Large intestine (tissue), 3 donors: ENCODE data around the gene AGAP1. TPM values are rescaled to one million over a fixed set of nuclear protein-coding genes. Genes with fewer than 3 reads are reported as not detected.

ENCODE experiments used
- DNase-seq, 2 donors: peaks; one replicate each; pipeline versions ENCODE4 v3.0.0 to v3.0.0-alpha.2; 2013
- H3K27ac ChIP-seq: one replicate; pipeline ENCODE4 v1.5.1; 2013; ENCODE audit warnings: low read length
- H3K27me3 ChIP-seq: 2 replicates; pipeline ENCODE4 v1.6.1; 2013; ENCODE audit warnings: low read length; ENCODE audit not compliant: control insufficient read depth, insufficient read depth
- H3K36me3 ChIP-seq: 2 replicates; pipeline ENCODE4 v1.6.1; 2013; ENCODE audit warnings: low read length; ENCODE audit not compliant: control insufficient read depth, insufficient read depth
- H3K4me1 ChIP-seq: one replicate; pipeline ENCODE4 v1.6.1; 2013; ENCODE audit warnings: low read length; ENCODE audit not compliant: control insufficient read depth, insufficient read depth
- H3K4me3 ChIP-seq: one replicate; pipeline ENCODE4 v1.5.1; 2013; ENCODE audit warnings: low read length
- H3K9me3 ChIP-seq: one replicate; pipeline ENCODE4 v1.6.1; 2013; ENCODE audit warnings: mild to moderate bottlenecking, low read depth, low read length, moderate library complexity; ENCODE audit not compliant: control insufficient read depth
- WGBS: methylation state at CpG from one replicate; pipeline ENCODE4 v1.1.5; 2013; ENCODE audit warnings: low lambda C conversion rate; ENCODE audit not compliant: insufficient coverage; 5-methylcytosine and 5-hydroxymethylcytosine counted together
- polyA plus RNA-seq: library from polyadenylated mRNA; unstranded; fragments of 120-200 nt; gene quantifications from one replicate; pipeline ENCODE4 v1.2.1, GENCODE V29; 2013

The AGAP1 gene
- polyA plus RNA-seq, 1 donor = 18.0 TPM

DNA sequence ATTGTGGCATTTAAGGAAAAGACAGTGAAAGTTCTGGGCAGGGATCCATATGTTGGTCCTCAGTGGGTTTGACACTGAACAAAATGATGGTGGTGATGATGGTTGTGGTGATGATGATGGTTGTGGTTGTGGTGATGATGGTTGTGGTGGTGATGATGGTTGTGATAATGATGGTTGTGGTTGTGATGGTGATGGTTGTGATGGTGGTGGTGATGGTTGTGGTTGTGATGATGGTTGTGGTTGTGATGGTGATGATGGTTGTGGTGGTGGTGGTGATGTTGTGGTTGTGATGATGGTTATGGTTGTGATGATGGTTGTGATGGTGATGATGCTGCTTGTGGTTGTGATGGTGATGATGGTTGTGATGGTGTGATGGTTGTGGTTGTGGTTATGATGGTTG is 308.7 kb downstream of the AGAP1 start:
- Histone ChIP-seq H3K9me3 (no peaks in the 10 kb centered on the region), H3K36me3 (peaks cover 57% of the 10 kb centered on the region), H3K4me3 (no peak overlapping the region), H3K27ac (no peak overlapping the region), H3K4me1 (no peaks in the 10 kb centered on the region), H3K27me3 (no peaks in the 10 kb centered on the region)
- no peak for DNase-seq

DNA sequence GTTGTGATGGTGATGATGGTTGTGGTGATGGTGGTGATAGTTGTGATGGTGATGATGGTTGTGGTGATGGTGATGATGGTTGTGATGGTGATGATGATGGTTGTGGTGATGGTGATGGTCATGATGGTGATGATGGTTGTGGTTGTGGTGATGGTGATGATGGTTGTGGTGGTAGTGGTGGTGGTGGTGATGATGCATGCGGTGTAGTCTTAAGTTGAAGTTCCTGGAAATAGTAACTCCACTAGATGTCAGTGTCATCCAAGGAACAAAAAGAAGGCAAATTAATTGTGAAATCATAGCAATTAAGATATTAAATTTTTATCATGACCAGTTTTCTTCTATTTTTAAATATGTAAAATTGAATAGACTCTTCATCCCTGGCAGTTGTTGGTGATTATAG is 309.2 kb downstream of the AGAP1 start:
- Histone ChIP-seq H3K36me3 (peaks cover 56% of the 10 kb centered on the region), H3K4me1 (no peaks in the 10 kb centered on the region)
- WGBS = no CpG with 5 or more reads among the region's 1 CpG

DNA sequence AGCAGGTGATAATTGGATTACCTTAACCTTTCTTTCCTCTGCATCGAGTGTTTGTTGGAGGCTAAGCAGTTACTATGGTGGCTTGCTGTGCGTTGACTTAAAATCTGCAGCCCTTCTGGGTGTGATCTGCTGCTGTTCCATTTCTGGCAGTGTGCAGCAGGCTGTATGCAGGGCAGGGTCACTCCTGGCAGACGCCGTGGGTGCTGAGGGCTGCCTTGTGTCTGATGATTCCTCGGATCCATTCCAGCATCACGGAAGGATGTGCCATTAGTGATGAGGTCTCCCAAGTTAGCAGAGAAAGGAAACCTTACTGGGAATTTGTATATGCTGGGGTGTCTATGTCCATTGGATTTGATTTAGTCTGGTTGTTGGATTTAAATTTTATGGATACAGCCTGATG is 310.8 kb downstream of the AGAP1 start:
- H3K27me3 ChIP-seq = no peaks in the 10 kb centered on the region
- no peaks in the 10 kb centered on the region for H3K9me3 ChIP-seq
- H3K4me1 ChIP-seq = no peaks in the 10 kb centered on the region
- no peak for DNase-seq
- 33% methylated on average over 1 of the region's 6 CpGs for WGBS
- no peak overlapping the region for H3K4me3 ChIP-seq
- H3K27ac ChIP-seq = no peak overlapping the region
- H3K36me3 ChIP-seq = peaks cover 58% of the 10 kb centered on the region

More for the DNA sequence above, 309.2 kb downstream of the AGAP1 start:
- H3K9me3 ChIP-seq = no peaks in the 10 kb centered on the region
- DNase-seq = no peak
- H3K27me3 ChIP-seq = no peaks in the 10 kb centered on the region
- no peak overlapping the region for H3K4me3 ChIP-seq
- H3K27ac ChIP-seq = no peak overlapping the region

DNA sequence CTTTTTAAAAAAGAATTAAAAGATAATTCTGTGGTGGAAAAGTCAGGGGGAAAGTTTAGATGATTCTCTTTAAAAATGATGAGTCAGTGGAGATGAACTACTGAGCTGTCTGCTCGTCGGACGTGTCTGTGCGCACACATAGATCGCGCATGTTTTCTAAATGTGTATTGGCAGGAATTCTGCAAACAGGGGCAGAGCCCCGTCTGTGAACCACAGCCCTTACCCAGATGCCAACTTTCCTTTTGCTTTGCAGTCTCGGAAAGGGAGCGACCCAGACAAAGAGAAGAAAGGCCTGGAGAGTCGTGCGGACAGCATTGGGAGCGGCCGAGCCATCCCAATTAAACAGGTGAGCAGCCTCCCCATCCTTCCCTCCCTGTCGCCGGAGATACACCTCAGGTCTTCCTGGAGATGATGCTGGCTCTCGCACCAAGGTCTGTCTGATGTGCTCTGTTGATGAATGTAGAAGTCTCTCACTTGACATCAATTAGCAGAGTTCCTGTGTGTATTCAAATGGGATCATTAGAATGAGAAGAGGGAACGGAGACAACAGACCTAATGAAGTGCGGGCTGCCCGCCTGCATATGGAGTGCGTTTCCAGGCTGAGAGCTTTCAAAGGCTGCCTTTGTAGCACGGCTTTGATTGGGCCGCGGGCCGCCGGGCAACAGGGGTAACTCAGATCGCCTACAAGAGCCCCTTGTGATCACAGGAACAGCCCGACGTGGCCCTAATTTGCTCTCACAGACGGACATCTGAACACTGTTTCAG is 313.3 kb downstream of the AGAP1 start:
- Histone ChIP-seq H3K36me3 (peaks cover 57% of the 10 kb centered on the region), H3K27me3 (no peaks in the 10 kb centered on the region), H3K27ac (no peak overlapping the region), H3K4me1 (no peaks in the 10 kb centered on the region), H3K4me3 (no peak overlapping the region), H3K9me3 (no peaks in the 10 kb centered on the region)
- DNase-seq = no peak
- WGBS = no CpG with 5 or more reads among the region's 29 CpGs

DNA sequence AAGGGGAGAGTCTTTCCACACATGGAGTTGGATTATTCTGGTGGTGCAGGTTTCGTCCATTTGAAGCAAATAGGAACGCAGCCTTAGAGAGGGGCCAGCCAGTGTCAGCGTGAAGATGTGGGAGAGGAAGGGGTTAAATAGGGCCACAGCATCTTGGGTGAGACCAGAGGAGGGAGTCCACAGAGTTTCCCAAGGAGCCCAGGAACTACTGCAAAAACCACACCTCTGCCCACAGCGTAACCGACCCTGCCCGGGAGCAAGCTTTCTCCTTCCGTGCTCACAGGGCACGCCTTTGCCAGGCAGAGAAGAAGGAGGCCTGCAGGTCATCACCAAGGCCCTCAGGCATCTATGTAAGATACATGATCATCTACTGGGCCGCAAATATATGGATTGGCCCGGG is 314.5 kb downstream of the AGAP1 start:
- DNase-seq = no peak
- H3K27ac ChIP-seq = no peak overlapping the region
- no peak overlapping the region for H3K4me3 ChIP-seq
- no CpG with 5 or more reads among the region's 10 CpGs for WGBS
- no peaks in the 10 kb centered on the region for H3K9me3 ChIP-seq
- H3K27me3 ChIP-seq = no peaks in the 10 kb centered on the region
- H3K36me3 ChIP-seq = peaks cover 69% of the 10 kb centered on the region
- no peaks in the 10 kb centered on the region for H3K4me1 ChIP-seq

DNA sequence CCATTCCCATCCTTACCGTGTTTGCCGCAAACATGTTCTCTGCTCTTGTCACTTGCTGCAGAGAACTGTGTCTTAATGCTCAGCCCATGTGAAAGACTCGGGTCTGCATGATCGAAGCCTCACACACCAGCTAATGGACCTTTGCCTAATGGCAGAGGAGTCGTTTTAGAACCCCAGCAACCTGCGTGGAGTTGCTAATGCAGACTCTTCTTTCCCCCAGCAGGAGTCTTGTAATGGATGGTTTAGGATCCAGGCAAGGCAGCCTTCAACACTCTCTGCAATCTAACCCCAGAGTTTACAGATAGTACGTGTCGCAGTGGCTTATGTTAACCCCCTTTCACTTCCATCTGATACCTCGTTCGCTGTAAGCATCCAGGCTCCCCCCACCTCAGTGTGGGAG is 316.4 kb downstream of the AGAP1 start:
- WGBS = no CpG with 5 or more reads among the region's 10 CpGs
- no peaks in the 10 kb centered on the region for H3K9me3 ChIP-seq
- DNase-seq = no peak
- H3K4me3 ChIP-seq = no peak overlapping the region
- H3K27ac ChIP-seq = no peak overlapping the region
- H3K27me3 ChIP-seq = no peaks in the 10 kb centered on the region
- H3K36me3 ChIP-seq = peaks cover 75% of the 10 kb centered on the region
- H3K4me1 ChIP-seq = no peaks in the 10 kb centered on the region

DNA sequence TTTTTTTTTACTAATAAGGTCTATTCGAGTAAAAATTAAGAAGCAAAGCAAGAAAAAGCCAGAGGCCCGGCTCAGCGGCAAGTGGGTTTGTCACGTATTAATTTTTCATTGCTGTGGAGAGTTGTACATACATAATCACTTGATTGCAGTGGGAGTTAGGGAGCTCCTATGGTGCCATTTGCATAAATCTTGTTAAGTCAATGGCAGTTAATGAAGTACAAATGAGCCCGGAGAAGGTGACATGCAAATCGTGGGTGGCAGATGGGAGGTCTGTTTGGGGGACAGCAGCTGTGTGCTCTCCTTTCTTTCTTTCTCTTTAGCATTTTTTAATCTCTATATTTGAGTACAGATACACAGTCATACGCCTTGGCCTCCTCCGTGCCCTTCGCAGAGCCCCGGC is 317.0 kb downstream of the AGAP1 start:
- Histone ChIP-seq H3K9me3 (no peaks in the 10 kb centered on the region), H3K36me3 (peaks cover 78% of the 10 kb centered on the region), H3K27ac (no peak overlapping the region), H3K27me3 (no peaks in the 10 kb centered on the region), H3K4me1 (no peaks in the 10 kb centered on the region), H3K4me3 (no peak overlapping the region)
- no peak for DNase-seq
- 100% methylated on average over 1 of the region's 10 CpGs for WGBS

DNA sequence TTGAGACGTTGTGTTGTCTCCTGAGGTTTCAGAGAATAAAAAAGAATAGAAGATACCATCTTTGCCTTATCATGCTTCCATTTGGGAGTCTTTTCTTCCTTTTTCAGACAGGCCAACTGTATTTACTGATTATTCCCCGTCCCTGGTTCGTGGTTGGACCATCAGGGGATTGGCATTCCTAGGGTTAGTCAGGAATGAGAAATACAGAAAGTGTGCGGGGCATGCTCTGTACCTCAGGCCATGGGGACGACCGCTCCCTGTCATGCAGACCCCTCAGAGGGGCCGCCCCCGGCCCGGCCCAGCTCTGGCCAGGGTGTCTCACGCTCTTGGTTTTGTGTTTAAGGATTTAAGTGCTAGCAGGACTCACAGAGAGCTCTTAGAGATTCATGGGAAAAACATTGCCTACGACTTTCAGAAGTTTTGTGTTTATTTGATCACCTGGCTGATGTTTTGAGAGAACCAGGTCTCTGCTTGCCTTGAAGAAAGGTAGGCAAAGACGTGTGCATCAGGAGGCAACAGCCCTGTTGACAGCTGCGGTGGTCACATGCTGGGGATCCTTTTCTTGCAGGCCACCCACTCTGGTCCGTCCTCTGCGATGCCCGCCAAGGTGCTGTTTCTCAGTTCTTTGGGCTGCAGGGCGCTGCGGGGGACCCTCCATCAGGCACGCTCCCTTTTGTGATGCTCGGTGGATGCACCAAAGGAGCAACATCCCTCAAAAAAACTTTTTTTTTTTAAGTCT is 317.8 kb downstream of the AGAP1 start:
- peaks cover 73% of the 10 kb centered on the region for H3K36me3 ChIP-seq
- H3K27me3 ChIP-seq = no peaks in the 10 kb centered on the region
- no peaks in the 10 kb centered on the region for H3K4me1 ChIP-seq
- no peak overlapping the region for H3K27ac ChIP-seq
- DNase-seq = no peak
- H3K4me3 ChIP-seq = no peak overlapping the region
- H3K9me3 ChIP-seq = no peaks in the 10 kb centered on the region
- no CpG with 5 or more reads among the region's 20 CpGs for WGBS

DNA sequence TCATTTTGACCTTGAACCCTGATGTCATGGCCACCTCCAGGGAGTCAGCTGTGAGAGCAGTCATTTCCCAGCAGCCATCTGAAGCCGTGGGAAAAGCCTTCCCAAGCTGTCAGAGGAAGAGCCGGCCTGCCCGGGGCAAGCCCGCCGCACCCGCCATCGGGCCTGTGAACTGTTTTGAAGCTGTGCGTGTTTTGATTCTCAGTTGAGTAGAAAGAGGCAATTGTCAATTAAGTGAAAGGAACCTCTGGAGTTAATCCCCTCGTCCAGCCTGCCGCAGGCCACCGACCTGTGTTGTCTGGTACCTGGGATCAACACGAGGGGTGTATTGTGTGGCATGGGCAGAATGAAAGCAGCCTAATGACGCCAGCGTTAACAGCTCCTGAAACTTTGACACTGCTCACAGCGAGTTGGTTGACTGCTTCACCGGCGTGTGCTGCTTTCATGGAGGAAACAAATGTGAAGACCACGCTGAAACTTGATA is 318.4 kb downstream of the AGAP1 start:
- Histone ChIP-seq H3K9me3 (no peaks in the 10 kb centered on the region), H3K4me1 (no peaks in the 10 kb centered on the region), H3K36me3 (peaks cover 74% of the 10 kb centered on the region), H3K4me3 (no peak overlapping the region), H3K27ac (no peak overlapping the region), H3K27me3 (no peaks in the 10 kb centered on the region)
- DNase-seq = no peak
- WGBS = no CpG with 5 or more reads among the region's 18 CpGs

DNA sequence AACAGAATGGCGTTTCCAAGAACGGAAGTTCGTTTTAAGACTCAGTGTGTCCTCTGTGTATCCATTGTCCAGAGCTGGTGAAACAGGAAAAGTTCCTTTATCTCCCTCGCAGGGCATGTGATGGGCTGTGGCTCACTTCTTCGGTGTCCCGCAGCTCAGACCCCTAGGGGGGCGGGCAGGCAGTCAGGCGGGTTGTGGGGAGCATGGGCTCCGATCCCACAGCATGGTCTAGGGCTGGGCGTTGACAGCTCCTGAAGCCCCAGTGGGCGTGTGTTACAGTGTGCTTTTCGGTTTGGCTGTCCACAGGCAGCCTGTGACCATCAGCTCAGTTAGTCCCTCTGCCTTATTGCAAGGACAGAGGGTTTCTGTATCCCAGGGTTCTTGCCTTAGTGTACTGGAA is 319.6 kb downstream of the AGAP1 start:
- no peaks in the 10 kb centered on the region for H3K4me1 ChIP-seq
- DNase-seq = no peak
- no peaks in the 10 kb centered on the region for H3K9me3 ChIP-seq
- H3K36me3 ChIP-seq = peaks cover 63% of the 10 kb centered on the region
- no peak overlapping the region for H3K4me3 ChIP-seq
- 100% methylated on average over 3 of the region's 12 CpGs for WGBS
- H3K27me3 ChIP-seq = no peaks in the 10 kb centered on the region
- no peak overlapping the region for H3K27ac ChIP-seq
